ENCODE results near the gene ARMH2.
A peak's percentile ranks its signal among the peaks of the same experiment; 100 is the strongest.
"Not testable (repeated sequence)": the region's sequence is repeated elsewhere in the genome, so short reads cannot be mapped to it uniquely, and the experiment has no call there.

Gene ARMH2

GRCh38 chr6:24818346-24818745 is 19.6 kb upstream of the ARMH2 start:
- no peak for DNase-seq (ENCODE audit: low read depth)

DNA sequence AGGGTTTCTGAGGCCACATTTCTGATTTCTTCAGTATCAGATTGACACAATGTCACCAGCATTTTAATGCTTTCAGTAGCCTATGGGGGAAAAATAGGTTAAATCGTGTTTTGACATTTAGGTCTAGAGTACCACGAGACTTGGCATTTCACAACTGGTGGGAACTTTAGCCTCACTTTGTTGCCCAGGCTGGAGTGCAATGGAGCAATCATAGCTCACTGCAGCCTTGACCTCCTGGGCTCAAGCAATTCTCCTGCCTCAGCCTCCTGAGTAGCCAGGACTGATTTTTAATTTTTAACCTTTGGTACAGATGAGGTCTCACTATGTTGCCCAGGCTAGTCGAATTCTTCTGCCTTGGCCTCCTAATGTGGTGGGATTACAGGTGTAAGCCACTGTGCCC is 11.0 kb upstream of the ARMH2 start:
- DNase-seq (ENCODE audit: low read depth): no peak

- no peak for DNase-seq (ENCODE audit: low read depth)
Measured at GRCh38 chr6:24807584-24807983, 8.9 kb upstream of the ARMH2 start.

DNA sequence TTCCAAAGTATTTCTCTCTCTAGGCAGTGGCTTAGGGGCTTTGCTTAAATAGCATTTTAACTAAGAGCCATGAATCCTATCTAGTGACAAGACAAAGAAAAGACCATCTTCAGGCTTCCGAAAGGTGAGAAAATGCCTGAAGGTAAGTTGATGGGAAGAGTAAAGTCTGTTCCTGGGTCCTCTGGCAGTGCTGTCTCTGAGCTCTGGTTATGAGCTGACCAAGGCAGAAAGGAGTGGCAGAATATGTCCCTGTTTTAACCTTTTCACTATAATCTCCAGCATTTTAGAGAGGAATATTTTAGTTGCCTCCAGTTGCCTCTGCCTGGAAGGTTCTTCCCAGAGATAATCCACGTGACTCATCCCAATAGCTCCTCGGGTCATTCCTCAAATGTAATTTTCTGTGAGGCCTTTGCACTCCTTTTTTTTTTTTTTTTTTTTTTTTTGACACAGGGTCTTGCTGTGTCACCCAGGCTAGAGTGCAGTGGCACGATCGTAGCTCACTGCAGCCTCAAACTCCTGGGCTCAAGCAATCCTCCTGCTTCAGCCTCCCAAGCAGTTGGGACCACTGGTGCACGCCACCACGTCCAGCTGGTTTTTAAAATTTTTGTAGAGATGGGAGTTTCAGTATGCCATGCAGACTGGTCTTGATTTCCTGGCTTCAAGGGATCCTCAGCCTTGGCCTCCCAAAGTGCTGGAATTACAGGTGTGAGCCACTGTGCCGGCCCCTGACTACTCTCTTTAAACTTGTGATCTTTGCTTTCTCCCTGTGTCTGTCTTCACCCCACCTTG is 3.7 kb upstream of the ARMH2 start:
- DNase-seq (ENCODE audit: low read depth): no peak

DNA sequence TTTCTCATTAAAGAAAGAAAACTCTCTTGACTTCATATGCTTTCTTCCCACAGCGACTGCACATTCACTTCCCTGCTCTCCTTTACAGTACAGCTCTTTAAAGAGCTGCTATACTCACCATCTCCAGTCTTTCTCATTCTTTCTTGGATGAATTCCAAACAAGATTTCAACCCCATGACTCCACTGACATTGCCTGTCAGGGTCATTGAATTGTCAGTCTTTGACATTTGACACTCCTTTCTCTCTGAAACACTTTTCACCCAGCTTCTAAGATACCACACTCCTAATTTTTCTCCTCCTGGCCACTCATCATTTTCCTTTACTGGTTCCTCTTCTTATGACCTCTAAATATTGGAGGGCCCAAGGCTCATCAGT is 811 bp upstream of the ARMH2 start:
- DNase-seq (ENCODE audit: low read depth): no peak

- no peak for DNase-seq (ENCODE audit: low read depth)
Measured at GRCh38 chr6:24797596-24798216, 1.0 kb downstream of the ARMH2 start.

- DNase-seq (ENCODE audit: low read depth): no peak
Measured at GRCh38 chr6:24796616-24797290, 2.0 kb downstream of the ARMH2 start.

DNA sequence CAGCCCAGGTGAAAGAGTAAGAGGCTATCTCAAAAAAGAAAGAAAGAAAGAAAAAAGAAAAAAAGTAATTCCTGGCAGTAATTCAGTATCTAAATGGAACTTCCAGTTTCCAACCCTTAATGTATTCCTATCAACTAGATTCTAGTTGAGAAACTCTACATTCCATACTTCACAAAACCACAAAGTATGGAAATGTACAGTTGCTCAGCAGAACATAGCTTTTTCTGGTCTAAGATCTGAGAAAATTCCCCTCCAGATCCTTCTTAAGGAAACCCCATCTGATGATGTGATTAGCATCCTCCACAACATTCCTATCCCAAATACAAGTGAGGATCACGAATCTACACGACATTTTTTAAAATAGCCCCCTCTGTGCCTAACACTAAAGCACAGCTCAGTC is 3.6 kb downstream of the ARMH2 start:
- no peak for DNase-seq (ENCODE audit: low read depth)

- DNase-seq (ENCODE audit: low read depth): no peak
Measured at GRCh38 chr6:24788031-24788665, 10.6 kb downstream of the ARMH2 start.

- DNase-seq (ENCODE audit: low read depth): no peak
Measured at GRCh38 chr6:24780206-24780605, 18.5 kb downstream of the ARMH2 start.

DNA sequence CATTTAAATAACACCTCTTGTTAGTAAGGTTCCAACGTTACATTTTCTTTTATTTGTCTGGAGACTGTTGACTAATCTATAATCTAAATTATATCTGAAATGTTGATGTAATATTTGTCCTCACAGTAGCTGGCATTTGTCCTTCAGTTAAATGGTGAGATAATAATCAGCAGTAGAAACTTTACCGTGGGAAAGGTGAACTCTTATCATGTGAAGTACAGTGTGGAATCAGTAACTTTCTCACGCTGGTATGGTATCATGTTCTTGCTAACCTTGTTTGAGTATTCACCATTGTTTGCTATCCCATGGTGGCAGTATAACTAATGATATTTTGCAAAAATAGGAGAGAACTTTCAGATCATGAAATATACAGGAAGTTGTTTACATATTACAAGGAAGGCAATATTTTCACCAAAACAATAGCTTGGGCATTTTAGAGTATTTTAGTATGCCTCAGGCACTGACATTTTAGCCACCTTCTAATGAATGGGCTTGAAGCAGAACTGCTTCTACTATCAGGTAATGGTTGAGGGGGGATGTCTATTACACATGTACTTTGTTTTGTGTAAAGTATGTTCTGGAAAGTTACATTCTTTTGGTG is 19.2 kb downstream of the ARMH2 start:
- DNase-seq (ENCODE audit: low read depth): no peak

GRCh38 chr6:24778878-24779277 is 19.8 kb downstream of the ARMH2 start:
- no peak for DNase-seq (ENCODE audit: low read depth)

DNA sequence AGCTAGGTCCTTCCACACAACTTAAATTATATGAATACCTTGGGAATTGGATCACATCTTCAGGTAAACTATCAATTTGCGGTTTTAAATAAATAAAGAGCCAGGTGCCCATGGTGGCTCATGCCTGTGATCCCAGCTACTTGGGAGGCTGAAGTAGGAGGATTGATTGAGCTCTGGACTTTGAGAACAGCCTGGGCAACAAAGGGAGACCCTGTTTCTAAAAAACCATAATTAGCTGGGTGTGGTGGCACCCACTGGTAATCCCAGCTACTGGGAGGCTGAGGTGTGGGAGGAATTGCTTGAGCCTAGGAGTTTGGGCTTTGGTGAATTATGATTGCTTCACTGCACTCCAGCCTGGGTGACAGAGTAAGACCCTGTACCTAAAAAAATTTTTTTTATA is 20.6 kb downstream of the ARMH2 start:
- DNase-seq (ENCODE audit: low read depth): no peak

GRCh38 chr6:24777227-24777626 is 21.5 kb downstream of the ARMH2 start:
- DNase-seq (ENCODE audit: low read depth): no peak

GRCh38 chr6:24775520-24776058 is 23.1 kb downstream of the ARMH2 start:
- no peak for DNase-seq (ENCODE audit: low read depth)

GRCh38 chr6:24774696-24775519 is 23.8 kb downstream of the ARMH2 start, which contains the start of gene GMNN:
Gene GMNN (plus strand): TSS chr6:24774937. CDS start chr6:24777247, 2,310 bp downstream.
- DNase-seq (ENCODE audit: low read depth): peak; percentile 99

DNA sequence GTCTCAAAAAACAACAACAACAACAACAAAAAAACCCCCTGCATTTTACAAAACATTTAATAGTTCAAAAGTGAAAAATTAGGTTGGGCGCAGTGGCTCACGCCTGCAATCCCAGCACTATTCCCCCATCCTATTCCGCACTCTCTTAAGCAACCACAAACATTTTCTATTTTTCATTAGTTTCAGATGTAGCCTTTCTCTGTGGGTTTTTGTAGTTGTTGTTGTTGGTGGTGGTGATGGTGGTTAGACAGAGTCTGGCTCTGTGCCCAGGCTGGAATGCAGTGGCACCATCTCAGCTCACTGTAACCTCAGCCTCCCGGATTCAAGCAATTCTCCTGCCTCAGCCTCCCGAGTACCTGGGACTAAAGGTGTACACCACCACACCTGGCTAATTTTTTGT is 30.4 kb downstream of the ARMH2 start:
- no peak for DNase-seq (ENCODE audit: low read depth)

DNA sequence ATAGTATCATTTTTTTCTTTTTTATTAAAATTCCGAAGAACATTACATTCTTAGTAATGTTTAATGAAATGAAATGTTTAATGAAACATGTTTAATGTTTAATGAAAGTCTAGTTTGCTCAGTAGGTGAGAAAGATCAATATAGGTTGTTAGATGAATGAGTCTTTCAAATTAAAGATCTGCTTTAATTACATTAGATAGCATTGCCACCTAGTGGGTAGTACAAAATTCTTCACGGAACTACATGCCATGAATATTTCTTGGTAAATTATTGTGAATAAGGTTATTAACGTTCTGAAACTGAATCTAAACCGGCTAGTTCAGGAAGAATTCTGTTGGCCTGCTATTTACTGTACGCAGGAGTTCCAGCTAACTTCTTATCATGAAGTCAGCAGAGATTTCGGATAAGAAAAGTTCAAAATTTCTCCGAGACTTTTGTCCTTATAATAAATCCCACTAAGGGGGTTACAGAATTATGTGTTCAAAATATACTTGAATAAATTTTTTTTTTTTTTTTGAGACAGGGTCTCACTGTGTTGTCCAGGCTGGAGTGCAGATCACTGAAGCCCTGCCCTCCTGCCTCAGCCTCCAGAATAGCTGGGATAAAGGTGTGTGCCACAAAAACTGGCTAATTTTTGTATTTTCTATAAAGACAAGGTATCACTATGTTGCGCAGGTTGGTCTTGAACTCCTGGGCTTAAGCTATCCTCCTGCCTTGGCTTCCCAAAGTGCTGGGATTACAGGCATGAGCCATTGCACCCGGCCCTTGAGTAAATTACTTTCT is 31.8 kb downstream of the ARMH2 start:
- DNase-seq (ENCODE audit: low read depth): no peak

DNA sequence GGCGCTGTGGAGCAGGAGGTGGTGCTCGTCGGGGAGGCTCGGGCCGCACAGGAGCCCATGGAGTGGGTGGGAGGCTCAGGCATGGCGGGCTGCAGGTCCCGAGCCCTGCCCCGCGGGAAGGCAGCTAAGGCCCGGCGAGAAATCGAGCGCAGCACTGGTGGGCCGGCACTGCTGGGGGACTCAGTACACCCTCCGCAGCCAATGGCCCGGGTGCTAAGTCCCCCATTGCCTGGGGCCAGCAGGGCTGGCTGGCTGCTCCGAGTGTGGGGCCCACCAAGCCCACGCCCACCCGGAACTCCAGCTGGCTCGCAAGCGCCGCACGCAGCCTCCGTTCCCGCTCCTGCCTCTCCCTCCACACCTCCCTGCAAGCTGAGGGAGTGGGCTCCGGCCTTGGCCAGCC is 32.7 kb downstream of the ARMH2 start:
- not testable (repeated sequence) for DNase-seq (ENCODE audit: low read depth)
